ENCODE data around the gene ASB13.

DNA sequence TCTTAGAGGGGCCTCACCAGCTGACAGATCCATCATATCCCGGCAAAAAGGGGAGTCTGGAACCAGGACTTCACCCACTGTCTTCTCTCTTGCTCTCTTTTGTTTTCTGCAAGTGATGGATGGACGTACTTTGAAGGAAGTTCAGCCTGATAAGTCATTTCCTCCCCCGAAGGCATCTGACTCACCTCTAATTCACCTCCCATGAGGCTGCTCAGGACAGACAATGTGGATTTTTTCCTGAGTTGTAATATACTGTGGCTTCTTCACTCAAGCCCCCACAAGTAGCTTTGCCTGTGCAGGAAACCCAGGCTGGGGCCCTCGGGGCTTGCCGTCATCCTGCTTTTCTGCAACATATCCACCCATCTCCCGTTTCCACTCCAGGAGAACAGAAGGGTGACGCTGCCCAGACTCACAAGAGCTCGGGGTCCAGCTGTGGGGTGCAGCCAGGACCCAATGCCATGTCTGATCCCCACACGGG lies 70.4 kb downstream of the ASB13 start:
- TF ChIP-seq, protein P1, sequence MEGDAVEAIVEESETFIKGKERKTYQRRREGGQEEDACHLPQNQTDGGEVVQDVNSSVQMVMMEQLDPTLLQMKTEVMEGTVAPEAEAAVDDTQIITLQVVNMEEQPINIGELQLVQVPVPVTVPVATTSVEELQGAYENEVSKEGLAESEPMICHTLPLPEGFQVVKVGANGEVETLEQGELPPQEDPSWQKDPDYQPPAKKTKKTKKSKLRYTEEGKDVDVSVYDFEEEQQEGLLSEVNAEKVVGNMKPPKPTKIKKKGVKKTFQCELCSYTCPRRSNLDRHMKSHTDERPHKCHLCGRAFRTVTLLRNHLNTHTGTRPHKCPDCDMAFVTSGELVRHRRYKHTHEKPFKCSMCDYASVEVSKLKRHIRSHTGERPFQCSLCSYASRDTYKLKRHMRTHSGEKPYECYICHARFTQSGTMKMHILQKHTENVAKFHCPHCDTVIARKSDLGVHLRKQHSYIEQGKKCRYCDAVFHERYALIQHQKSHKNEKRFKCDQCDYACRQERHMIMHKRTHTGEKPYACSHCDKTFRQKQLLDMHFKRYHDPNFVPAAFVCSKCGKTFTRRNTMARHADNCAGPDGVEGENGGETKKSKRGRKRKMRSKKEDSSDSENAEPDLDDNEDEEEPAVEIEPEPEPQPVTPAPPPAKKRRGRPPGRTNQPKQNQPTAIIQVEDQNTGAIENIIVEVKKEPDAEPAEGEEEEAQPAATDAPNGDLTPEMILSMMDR (IDR thresholded peaks at IDR 0.05), result no peak
- TF ChIP-seq POLR2AphosphoS5 (IDR thresholded peaks at IDR 0.05) (no peak), POLR2A (IDR thresholded peaks at IDR 0.05) (no peak)
